NCI-H128 (cell line): ENCODE data around the gene PGA4.
"Not testable (repeated sequence)": the region's sequence is repeated elsewhere in the genome, so short reads cannot be mapped to it uniquely, and the experiment has no call there.

Experiments used
- DNase-seq: peaks from one replicate; lab custom pipeline; 2025; ENCODE audit not compliant: unreplicated experiment; lab: John Stamatoyannopoulos, UW

The PGA4 gene

DNA sequence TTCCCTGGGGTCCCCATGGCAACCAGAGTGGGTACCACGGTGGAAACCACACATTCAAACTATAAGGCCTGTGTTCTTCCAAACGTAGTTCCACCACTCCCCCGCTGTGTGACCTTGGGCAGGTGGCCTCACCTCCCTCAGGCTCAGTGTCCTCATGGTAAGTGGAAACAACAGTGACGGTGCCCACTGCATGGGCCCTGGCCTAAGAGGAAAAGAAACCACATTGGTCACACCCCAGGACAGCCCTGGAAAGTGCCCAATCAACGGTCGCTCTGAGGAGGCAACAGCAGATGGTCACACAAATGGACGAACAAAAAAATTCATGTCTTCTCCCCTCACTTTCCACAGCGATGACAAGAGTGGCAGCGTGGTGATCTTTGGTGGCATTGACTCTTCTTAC is 25.9 kb downstream of the PGA4 start:
- not testable (repeated sequence) for DNase-seq

DNA sequence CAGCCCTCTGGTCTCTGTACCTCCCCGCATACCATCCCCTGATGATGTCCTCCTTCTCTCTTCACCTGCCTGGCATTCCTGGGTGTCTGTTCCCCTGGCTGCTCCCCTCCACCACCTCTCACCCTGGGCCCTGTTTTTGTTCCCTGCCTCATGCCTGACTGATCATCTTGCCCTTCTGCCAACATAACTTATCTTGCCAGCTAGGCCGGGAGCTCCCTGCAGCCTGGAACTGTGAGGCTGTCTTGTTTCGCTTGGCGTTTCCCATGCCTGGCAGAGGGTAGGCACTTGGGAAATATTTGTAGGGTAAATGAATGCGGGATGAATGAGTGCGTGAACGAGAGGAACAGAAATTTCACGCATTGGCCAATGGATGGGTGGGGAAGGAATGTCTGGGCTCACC is 27.1 kb downstream of the PGA4 start:
- DNase-seq: not testable (repeated sequence)

DNA sequence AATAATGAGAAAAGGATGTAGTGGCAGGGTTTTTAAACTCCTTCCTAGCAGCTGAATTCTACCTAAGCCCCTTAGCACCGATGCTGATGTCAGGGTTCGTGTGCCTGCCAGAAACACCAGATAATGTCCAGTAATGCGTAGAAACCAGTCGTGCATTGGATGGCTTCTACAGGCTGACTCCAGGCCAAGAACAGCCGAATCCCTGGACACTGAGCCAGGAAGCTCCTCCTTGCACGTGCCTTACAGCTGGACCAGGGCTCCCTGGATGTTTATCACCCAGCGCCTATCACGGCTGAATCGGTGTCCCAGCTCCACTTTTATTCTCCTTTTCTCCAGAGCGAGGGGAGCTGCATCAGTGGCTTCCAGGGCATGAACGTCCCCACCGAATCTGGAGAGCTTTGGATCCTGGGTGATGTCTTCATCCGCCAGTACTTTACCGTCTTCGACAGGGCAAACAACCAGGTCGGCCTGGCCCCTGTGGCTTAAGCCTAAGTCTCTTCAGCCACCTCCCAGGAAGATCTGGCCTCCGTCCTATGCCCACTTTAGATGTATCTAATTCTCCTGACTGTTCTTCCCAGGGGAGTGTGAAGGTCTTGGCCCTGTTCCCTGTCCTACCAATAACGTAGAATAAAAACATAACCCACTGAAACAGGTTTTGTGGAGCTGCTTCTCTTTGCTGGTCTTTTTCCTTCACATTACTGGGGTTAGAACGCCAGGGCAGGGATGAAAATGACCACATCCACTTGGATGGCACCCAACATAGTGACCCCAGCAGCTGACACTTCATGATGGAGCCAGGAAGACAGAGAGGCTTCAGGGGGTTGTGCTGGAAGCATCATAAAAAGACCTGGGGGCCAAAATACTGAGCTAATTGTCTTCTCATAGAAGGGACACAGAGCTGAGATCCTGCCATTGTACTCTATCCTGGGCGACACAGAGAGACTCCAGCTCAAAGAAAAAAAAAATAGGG is 28.9 kb downstream of the PGA4 start:
- not testable (repeated sequence) for DNase-seq

DNA sequence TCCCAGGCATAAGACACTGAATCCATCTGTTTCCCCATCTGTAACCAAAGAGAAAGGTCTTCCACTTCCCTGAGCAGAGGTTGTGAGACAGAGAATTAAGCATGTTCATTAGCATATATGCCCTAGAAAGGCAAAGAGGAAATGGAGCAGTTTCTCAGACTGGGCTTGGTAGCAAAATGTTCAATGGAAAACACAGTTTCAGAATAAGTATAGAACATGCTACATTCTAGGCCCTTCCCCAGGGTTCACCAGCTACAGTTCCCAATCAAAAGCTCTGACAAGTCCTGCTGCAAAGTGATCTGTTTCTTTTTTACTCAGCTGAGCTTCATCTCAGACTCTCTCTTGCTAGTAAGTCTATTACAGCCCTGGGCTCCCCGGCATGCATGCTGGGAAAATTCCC is 30.2 kb downstream of the PGA4 start:
- DNase-seq: not testable (repeated sequence)

DNA sequence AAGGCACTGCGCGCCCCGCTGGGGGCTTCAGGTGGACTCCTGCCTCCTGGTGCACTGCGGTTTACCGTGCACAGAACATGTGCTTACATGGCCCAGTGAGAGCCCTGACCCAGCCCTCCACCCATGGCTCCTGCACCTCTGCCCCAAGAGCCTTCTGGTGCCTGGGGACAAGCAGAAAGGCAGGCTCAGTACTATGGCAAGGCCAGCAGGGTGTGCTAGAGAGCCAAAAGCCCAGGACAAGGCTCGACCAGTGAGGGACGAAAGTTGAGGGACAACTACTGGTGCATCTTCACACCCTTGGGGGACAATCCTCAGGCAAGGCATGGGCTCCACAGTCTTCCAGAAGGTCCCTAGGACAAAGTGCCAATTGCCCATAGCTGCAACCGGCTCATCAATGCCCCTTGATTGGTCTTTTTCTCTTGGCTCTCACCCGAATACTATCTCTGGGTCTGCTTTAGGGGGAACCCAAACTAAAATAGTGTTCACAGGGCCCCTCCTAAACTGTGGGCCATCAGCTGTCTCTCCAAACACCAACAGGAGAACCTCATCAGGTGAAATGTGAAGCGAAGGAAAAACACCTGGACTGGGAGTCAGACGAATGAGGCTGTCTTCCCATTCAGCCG is 32.4 kb downstream of the PGA4 start:
- DNase-seq: no peak

DNA sequence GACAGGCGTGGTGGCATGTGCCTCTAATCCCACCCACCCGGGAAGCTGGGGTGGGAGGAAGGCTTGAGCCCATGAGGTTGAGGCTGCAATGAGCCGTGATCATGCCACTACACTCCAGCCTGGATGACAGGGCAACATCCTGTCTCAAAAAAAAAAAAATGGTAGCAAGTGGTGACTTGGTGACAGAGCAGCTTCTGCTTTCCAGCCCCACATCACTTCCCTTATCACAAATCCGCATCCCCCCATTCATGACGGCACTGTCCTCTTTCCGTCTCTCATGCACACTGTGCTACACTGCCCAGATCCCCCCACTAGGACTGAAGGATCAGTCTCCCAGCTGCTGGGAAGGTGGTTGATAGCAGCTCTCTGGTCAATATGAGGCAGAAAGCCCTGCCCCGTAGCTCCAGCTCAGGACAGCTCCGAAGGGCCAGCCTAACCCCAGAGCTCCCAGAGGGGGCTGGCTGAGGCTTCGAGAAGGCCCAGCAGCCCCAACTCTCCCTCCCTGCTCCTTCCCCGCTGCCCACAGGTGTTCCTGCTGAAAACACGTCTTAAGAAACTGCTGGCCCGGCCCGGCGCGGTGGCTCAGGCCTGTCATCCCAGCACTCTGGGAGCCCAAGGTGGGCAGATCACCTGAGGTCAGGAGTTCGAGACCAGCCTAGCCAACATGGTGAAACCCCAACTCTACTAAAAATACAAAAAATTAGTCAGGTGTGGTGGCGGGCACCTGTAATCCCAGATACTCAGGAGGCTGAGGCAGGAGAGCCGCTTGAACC is 34.7 kb downstream of the PGA4 start:
- DNase-seq: no peak

DNA sequence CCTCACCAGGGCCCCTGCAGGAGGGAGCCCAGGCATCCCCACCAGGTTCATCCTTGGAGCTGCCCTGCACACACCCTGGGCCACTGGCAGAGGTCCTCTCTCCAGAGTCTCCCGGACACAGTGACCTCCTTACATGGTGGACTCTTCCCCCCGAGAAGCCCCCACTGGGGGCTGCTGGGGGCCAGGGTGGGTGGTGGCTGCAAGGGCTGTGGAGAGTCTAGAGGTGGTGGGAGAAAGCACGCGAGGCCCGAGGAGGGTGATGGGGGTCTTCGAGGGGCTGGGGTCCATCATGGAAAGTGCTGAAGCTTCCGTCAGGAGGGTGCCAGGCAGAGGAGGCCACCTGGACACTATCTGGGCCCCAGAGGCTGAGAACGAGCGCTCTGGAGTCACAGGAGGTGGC is 36.4 kb downstream of the PGA4 start:
- no peak for DNase-seq

DNA sequence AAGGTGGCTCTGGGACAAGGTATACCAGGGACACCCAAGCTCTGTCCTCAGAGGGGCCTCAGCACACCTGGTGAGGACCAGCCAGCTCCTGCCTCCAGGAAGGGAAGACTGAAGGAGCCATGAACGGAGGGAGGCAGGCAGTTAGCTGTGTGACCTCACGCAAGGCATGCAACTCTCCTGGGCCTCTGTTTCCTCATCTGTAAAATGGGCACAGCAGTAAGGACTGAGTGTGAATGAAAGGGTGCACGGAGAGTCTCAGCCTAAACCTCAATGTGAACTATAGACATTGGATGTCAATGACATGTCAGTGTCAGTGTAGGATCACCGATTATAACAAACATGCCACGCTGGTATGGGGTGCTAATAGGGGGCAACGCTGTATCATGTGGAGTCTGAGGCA is 37.2 kb downstream of the PGA4 start:
- no peak for DNase-seq

DNA sequence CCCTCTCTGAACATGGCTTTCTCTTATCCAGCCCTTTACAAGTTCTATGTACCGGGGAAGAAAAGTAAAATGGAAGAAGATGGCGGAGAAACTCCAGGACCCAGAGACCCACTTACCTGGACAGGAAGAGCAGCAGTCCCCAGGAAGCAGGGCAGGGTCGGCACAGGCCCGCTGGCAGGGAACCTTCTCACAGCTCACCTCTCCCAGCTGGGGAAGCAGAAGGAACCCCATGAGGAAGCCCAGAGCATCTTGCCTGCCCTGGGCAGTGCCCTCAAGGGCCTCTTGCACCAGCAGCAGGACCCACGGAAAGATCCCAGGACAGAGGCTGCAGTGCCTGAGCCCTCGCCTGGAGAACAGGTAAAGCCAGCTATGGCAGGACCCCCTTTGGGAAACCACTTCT is 42.2 kb downstream of the PGA4 start:
- no peak for DNase-seq

DNA sequence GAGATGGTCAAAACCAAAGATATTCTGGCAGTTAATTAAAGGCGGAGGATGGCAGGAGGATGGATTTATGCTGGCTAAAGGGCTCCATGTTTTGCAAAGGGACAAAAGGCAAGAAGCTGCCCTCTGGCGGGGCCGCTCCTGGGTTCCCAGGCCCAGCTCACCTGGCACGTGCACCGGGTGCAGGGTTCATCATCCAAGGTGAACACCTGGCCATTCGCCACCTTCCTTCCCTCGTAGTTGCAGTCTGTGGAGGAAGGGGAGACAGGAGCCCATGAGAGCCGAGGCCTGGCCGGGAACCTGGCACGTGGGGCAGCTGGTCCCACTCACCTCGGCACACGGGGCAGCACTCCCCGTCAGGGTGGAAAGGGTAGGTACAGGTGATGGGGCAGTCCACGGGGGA is 42.6 kb downstream of the PGA4 start:
- no peak for DNase-seq

DNA sequence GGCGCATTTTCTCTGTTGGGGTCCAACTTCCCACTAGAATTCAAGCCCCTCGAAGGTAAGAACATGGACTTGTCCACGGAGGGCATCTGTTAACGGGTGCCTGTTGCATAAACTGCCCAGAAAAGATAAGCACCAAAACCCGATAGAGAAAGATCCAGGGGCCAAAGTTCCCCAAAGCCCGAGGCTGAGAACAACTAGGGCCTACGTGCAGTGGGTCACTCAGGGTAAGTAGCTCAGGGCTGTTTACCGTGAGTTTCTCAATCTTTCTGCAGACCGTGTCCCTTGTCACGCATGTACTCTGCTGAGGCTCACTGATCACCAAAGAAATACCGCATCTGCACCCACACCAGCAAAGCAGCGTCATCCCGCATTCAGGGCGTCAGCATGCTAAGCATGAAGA is 43.2 kb downstream of the PGA4 start:
- DNase-seq: no peak

DNA sequence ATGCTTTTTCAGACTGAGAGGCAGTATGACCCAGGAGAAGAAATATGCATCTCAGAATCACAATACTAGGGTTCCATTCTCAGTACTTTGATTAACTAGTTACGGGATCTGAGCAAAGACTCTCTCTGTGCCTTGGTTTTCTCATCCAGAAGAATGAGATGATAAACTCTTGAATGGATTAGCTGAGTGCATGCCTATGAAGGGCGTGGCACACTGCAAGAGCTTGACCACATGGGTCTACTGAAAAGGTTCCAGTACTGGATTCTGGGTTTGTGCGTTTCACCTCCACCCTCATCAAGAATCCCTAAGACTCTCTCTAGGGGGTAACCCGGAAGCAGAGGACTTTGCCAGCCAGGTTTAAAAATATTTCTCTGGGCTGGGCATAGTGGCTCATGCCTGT is 44.5 kb downstream of the PGA4 start:
- no peak for DNase-seq

DNA sequence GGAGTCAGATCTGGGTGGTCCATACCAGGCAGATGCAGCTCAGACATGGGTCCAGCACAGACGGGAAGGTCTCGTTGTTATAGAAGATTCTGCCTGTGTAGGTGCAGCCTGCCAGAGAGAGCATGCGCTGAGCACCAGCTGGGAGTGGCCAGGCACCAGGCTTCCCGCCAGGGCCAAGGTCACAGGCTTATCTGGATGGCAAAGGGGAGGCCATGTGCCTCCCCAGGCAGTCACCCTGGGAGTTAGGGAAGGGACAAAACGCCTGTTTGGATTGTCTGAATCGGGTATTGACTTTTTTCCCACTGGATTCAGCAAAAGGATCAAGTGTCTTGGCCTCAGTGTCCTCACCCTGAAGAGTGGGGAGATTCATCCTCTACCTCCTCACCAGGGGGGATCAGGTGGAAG is 45.3 kb downstream of the PGA4 start:
- DNase-seq: no peak

DNA sequence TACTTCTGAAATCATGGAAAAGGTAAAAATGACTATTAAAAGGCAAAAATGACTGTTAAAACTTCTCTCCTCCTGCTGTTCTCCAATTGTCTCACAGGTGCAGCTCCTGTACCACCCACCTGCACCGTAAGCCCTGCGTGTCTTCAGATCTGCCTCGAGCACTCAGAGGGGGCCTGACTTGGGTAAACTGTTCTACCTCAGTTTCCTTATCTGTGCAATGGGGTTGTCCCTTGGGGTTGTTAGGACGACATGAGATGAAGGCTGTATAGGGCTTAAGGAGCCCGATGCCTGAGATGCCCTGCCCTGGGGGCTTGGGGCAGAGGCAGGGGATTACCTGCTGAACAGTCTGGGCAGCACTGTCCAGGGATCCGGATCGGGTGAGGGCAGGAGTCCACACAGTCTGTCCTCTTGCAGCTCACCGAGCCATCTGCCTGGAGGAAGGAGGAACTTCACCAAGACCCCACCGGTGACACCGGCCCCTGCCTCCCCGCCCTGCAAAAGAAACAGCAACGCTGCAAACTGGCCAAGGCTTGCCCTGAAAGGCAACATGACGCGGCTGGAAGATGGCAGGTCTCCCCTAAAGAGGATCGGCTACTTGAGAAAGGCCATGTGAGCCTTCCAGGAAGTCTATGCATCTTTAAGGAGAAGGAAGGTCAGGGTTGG is 46.6 kb downstream of the PGA4 start:
- DNase-seq: no peak

DNA sequence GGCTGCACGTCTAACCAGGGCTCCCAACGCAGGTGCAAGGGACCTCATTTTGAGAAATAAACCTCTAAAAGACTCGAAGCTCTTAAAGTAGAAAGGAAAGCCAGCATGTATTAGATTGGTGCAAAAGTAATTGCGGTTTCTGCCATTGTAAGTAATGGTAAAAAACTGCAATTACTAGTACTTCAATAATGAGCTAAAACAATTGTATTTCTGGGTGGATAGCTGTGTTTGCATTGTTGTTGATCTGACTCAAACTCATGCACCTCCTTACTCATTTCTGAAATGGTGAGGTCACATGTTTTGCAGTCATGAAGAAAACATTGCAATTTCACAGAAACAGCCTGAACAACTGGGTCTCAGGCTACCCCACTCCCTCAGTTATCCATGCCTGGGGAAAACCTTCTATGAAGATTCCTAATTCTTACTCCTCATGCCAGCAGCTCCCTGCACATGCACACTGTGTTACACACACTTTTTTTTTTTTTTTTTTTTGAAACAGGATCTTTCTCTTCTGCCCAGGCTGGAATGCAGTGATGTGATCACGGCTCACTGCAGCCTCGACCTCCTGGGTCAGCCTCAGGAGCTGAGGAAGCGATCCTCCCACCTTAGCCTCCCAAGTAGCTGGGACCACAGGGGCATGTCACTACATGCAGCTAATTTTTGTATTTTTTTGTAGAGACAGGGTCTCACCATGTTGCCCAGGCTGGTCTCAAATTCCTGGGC is 48.4 kb downstream of the PGA4 start:
- DNase-seq: no peak

DNA sequence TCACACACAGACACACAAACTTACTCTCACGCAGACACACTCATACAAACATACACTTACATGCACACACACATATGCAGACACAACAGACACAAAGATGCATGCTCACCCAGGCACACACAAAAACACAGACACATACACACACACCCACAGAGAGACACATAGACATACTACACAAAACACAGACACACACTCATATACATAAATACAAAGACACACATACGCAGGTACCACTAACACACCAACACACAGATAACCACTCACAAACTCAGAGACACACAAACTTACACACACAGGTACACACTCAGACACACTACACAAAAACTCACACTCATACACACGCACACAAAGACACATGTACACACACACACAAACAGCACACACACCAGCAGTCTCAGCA is 50.6 kb downstream of the PGA4 start:
- no peak for DNase-seq

DNA sequence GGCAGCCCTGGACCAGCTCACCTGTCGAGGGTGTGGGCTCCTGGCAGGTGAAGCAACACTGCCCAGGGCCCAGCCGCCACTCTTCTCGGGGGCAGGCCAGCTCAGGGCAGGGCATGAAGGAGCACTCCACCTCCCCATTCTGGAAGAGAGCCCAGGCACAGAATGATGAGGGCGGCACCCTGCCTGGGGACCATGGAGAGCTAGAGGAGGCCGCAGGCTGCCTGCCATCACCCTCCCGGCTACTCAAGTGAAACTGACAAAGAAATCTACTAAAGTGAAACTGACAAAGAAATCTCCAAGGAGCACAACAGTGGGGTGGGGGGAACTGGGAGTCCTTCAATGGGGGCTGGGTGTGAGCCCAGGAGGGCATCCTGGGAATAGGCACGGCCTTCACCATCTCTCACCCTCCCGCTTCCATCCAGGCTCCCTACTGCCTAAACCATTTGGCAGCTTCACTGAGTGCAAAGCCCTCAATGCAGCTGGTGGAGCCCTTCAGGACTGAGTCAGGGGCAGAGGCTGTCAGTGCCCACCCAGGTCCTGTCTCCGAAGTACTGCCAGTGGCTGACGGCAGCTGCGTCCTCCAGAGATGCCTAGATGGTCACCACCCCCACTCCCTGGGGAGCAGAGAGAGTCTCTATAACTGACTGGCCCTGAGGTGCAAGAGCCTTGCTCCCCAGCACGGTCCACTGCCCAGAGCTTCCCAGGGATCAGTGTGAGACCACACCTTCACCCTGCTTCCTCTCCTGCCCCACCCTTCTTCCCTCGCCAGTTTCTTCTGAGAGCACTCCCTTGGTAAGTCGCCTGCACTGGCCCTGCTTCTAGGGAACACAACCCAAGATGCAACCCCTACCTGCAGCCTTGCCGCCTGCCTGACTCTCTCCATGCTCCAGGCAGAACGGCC is 51.3 kb downstream of the PGA4 start:
- no peak for DNase-seq

DNA sequence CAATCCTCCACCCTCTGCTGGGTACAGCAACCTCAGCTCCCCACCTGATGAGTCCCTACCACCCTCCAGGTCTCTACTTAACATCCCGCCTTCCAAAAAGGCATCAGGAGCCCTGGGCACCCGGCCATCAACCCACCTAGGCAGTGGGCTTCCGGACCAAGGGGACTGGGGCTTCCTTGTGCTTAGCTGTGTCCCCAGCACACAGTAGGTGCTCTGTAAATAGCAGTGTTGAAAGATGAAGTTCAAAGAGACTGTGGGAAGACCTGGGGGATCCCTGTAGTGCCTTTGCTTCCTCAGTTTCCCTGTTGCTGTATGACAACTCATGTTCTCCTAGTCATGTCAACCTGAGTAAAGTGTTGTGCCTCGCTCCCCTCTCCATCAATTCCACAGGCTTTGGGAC is 51.9 kb downstream of the PGA4 start:
- no peak for DNase-seq

DNA sequence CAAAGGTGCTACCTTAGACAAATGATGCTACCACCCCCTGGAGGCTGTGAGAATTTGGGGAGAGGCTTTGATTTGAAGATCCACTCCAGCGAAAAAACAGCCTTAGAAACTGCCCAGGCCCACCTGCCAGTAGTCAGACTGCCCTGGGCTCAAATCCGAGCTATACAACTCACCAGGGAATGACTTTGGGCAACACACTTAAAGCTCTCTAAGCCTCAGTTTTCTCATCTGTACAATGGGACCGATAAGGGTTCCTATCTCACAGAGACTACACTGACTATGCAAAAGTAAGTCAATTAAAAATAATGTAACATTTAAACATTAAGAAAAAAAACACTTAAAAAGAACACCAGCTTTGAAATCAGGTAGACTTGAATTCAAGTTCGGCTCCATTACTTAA is 53.0 kb downstream of the PGA4 start:
- no peak for DNase-seq
